GM21447 (cell line): ENCODE results near the gene OSBP2.
A peak's percentile ranks its signal among the peaks of the same experiment; 100 is the strongest.

Experiments
- ATAC-seq: cut with Tn5 transposase; IDR thresholded peaks from one replicate; pipeline ENCODE4 v1.9.1; 2021; ENCODE audit not compliant: unreplicated experiment

The OSBP2 gene, protein sequence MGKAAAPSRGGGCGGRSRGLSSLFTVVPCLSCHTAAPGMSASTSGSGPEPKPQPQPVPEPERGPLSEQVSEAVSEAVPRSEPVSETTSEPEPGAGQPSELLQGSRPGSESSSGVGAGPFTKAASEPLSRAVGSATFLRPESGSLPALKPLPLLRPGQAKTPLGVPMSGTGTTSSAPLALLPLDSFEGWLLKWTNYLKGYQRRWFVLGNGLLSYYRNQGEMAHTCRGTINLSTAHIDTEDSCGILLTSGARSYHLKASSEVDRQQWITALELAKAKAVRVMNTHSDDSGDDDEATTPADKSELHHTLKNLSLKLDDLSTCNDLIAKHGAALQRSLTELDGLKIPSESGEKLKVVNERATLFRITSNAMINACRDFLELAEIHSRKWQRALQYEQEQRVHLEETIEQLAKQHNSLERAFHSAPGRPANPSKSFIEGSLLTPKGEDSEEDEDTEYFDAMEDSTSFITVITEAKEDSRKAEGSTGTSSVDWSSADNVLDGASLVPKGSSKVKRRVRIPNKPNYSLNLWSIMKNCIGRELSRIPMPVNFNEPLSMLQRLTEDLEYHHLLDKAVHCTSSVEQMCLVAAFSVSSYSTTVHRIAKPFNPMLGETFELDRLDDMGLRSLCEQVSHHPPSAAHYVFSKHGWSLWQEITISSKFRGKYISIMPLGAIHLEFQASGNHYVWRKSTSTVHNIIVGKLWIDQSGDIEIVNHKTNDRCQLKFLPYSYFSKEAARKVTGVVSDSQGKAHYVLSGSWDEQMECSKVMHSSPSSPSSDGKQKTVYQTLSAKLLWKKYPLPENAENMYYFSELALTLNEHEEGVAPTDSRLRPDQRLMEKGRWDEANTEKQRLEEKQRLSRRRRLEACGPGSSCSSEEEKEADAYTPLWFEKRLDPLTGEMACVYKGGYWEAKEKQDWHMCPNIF

DNA sequence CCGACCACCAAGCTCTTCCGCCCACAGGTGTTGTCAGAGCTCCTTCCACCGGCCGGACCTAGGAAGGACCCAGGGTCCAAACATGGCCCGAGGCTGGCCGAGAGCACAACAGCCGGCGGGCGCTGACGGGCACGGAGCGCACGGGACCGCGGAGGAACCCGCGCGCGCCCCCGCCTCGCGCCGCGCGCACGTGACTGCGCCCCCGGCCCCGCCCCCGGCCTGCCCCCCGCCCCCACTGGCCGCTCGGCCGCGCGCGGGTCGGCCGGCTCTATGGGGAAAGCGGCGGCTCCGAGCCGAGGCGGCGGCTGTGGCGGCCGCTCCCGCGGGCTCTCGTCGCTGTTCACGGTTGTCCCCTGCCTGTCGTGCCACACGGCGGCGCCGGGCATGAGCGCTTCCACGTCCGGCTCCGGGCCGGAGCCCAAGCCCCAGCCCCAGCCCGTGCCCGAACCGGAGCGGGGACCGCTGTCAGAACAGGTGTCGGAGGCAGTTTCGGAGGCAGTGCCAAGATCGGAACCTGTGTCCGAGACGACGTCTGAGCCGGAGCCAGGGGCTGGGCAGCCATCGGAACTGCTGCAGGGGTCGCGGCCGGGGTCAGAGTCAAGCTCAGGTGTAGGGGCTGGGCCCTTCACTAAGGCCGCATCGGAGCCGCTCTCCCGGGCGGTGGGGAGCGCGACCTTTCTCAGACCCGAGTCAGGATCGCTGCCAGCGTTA lies at the start of gene OSBP2:
Gene OSBP2 (plus strand): TSS at position 235 of the 711 bp plus-strand sequence. CDS start 36 bp downstream, at position 271.
- no peak for ATAC-seq

DNA sequence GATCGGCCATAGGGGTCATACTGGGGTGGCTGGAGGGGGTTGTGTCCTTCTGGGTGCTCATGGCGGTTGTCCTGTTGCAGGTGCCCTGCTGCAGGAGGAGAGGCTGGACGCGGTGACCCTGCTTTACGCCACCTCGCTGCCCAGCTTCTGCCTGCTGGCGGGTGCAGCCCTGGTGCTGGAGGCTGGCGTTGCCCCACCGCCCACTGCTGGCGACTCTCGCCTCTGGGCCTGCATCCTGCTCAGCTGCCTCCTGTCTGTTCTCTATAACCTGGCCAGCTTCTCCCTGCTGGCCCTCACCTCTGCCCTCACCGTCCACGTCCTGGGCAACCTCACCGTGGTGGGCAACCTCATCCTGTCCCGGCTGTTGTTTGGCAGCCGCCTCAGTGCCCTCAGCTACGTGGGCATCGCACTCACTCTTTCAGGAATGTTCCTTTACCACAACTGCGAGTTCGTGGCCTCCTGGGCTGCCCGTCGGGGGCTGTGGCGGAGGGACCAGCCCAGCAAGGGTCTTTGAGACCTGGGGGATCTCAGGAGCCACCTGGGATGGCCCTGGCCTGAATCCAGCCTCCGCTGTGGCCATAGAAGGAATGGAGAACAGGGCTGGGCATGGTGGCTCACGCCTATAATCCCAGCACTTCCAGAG lies 48.0 kb upstream of the OSBP2 start:
- ATAC-seq = no peak

DNA sequence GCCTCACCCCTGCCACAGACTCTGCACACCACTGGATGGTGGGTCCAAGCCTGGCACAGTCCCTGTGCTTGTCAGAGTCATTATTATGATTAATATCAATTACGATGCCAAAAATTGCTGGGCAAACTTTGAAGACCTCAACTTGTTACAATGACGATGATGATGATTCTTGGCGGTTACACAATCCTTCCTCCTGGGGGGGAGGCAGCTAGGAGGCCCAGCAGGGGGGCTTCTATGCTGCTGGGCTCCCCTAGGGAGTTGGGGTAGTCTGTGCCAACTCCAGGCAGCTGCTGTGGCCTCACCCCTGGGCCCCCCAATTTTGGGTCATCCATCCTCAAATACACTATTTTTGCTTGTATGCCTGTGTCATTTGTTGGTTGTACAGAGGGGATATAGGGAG lies 47.1 kb upstream of the OSBP2 start:
- no peak for ATAC-seq

DNA sequence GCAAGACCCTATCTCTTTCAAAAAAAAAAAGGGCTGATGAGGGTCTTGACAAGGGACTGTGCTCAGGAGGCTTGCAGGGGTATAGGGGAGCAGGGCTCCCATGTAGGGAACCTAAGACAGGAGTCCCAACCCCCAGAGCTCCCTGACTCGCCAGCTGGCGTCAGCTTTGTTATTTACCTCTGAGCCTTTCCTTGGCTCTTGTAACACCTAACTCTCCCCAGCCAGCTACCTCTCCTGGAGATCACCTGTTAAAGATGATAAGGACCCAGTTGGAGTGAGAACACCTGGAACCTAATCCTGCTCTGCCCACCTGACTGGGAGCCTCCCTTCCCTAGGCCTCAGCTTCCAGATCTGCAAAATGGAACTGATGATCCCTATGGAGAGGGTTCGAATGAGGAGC lies 45.8 kb upstream of the OSBP2 start:
- ATAC-seq = no peak

DNA sequence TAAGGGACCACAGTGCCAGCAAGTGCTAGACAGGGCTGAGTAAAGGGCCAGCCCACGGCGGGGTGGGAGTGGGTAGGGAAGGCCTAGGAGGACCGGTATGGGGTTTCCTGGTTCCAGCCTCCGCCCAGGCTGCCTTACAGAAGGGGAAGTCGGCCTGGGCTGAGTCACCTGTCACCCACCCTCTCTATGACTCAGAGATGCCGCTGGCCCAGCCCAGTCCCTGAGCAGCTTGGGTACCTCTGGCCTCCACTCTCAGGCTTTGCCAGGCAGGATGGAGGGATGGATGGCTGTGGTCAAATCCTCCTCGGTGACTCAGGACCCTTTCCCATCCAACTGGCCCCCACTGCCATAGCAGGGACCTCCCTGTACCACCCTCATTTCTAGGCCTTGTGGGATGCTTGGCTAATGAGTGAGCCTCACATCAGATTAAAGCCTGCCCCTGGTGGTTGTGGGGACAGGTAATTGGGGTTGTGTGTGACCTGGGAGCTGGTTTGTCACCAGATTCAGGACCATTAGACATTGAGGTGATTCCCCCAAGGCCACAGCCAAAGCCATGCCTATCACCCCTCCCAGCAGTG lies 45.2 kb upstream of the OSBP2 start:
- no peak for ATAC-seq

DNA sequence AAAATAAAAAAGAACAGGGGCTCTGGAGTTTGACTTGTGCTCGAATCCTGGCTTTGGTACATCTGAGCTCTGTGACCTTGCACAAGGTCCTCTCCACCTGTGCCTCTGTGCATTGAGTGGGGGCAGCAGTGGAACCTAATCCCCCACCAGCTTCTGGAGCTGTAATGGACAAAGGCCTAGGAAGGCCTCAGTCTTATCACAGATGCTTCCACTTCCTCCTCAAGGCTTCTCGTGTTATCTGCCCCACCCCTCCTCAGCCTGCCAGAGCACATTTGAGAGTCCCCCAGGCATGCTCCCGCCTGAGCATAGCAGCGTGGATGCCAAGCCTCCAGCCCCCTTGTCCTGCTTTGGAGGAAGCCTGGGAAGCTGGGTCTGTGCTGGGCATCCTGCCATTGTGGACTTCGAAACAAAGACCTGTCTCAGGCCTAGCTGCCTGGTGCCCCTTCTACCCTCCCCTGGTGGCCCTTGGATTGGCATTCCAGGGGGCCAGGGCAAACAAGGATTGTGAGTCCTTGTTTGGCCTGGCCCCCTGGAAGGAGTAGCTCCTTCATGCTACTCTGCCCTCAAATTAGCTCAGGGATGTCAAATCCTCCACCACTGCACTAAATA lies 44.1 kb upstream of the OSBP2 start:
- no peak for ATAC-seq

DNA sequence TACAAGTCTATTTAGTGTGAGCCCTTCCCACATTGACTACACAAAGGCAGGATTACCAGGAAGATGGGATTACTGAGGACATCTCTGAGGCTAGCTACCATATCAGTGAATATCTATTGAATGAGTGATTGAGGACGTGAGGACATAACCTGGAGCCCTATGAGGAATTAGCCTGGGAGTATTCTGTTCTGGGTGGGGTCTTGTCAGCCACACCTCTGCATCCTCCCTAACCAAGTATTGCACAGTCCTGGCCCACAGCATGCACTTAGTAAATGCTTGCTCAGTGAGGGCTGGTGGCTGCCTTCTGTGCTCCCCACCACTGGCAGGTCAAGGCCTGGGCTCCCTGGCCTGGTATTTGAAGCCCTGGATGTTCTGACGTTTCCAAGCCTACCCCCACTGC lies 41.8 kb upstream of the OSBP2 start:
- no peak for ATAC-seq

DNA sequence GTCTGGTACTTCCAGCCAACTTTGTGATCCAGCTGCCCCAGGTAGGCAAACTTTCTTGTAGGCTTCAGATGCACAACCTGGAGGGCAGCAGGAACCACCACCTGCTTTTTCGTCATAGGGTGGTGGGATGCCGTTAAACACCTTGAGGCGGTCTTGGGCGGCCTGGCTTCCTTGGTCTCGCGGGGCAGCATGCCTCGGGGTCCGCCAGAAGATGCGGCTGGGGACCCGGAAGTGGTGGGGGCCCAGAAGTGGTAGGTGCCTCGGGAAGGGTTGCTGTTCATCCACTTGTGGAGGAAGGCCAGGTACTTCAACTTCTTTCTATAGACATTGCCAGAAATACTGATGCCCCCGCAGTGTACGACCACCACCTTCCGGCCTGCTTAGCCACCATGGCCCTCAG lies 40.3 kb upstream of the OSBP2 start:
- no peak for ATAC-seq

DNA sequence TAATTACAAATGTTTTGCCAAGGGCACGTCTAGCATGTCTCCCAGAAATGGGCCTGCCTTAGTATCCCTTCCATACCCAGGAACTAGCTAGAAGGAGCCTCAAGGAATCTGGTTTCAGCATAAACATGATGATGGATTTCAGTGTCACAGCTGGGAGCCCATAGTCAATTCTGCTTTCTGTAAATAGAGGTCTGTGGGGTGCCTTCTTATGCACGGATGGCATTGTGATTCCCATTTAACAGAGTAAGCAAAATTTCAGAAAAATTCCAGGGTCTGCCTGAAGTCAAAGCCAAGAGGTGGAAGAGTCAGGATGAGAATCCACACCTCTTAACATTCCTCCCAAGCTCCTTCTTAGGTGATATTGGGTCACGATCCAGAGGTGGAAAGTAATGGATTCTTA lies 39.1 kb upstream of the OSBP2 start:
- no peak for ATAC-seq

DNA sequence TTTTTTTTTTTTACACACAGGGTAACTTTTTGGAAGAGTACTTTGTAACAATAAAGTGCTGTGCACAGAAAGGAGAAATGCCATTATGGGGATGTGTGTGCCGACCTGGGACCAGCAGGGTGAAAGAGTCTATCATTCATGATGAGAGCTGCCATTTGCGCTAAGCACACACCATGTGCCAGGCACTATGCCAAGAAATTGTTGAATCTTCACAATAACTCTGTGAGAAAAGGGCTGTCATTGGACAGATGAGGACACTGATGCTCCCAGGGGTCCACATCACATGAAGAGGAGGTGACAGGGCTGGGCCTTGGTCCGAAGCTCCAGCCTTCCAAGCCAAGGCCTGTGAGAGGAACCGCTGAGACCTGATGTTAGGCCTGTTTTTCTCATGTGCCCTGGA lies 32.6 kb upstream of the OSBP2 start:
- no peak for ATAC-seq

DNA sequence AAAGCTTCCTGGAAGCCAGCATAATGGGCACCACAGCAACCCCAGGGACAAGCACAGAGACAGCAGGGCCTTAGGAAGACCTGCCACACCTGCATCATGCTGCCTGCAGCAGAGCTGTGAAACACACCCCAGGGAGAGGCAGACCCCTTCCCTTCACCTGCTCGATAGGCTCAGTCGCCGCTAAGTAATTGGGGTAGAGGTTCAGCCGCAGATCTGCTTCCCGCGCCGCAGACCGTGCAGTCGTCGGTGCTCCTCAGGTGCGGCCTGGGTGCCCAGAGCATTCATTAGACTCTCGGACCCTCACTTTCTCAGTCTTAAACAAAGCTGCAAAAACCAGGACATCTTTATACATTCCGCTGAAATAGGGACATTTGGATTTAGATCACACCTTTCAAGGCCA lies 29.9 kb upstream of the OSBP2 start:
- ATAC-seq = no peak

DNA sequence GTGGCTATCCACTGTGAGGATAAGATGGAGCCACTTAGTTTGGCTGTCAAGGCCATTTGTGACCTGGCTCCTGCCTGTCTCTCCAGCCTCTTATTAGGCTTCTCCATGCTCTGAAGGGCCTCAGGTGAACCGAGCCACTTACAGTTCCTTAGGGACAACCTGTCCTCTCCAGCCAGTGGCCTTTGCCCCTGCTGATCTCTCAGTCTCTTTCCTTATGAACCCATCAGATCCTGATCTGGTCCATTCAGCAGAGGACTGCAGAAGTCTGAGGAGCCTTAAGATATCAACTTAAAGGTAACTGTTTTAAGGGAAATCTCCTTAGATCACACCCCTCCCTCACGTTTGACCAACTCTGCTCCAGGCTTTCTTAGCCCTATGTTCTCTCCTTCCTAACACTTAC lies 29.4 kb upstream of the OSBP2 start:
- no peak for ATAC-seq

DNA sequence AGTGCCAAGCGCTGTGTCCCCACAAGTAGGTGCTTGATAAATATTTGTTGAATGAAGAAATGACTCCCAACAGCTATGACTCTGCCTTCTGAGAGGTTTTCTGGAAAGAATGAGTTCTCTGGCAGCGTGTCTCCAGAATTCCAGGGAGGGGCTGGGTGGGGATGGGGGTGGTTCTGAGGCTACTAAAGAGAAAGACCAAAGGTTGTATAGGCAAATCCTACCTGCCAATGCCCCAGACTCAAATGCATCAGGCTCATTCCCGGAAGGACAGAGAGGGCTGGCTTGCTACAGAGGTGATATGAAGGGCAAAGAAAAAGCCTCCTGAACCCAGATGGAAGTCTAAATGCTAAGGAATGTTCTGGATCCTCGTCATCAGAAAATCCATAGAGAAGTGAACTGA lies 28.9 kb upstream of the OSBP2 start:
- no peak for ATAC-seq

DNA sequence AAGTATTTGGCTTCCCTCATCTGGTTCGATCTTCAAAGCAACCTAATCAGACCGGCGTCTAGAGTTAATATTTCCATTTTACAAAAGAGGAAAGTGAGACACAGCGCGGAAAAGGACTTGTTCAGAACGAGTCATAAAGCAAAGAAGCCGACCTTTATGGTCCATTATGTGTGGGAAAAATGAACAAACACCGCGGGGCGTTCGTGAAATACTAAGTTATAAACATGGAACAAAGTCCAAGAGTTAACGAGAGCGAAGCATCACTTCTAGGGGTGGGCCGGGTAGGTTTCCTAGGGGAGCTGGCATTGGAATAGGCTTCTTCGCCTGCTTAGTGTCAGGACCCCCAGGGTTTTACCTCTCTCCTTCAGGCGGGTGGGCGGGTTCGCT lies 27.6 kb upstream of the OSBP2 start:
- peak; percentile 1 for ATAC-seq

DNA sequence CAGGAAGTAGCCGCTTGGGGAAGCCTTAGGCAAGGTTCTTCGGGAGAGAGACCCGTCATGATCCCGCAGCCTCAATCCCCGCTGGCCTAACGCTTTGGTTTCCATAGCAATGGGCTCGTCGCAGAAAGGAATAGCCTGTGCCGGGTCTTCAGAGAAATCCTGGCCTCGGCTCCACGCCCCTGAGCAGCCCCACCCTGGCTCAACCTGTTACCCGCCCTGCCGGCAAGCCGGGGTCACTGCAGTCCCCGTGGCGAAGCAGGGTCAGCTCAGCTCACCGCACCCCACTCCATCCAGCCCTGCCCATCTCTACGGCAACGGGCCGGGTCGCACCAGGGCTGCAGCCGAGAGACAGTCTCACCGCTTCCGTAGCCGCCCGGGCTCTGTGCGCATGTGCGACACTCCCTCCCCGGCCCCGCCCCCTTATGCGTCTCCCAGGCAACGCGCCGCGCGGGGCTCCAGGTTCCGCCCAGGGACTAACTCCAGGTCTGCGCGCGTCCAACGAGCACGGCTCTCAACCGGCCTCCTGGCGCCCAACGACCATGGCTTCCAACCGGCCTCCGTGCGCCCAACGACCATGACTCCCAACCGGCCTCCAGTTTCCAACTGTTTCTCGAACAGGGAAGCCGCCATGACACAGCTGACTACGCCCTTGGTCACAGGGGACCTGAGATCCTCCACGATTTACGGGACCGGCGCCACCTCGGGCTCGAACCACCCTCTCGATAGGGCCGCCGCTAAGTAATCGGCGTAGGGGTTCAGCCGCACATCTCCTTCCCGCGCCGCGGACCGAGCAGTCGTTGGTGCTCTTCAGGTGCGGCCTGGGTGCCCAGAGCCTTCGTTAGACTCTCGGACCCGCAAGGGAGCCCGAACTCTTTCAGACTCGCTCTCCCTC lies 26.9 kb upstream of the OSBP2 start, which contains the start of gene DUSP18:
Gene DUSP18 (minus strand): TSS at position 382 of the 892 bp plus-strand sequence. CDS start 3,872 bp downstream, outside the sequence.
- peak; percentile 86 for ATAC-seq

DNA sequence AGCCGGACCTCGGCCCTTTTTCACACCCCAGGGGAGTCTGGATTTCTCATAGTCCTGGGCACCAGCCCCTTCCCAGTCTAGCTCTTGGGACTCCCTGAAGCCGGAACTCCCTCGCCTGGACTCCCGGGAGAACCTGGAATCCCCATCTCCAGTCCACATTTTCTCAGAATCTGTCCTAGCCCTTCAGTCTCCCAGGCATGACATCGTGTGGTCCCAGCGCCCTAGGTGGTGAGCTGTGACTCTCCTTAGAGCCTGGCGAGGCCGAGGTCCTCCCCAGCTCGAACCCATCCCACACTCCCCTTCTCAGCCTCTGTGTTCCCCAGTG lies 26.3 kb upstream of the OSBP2 start:
- no peak for ATAC-seq

DNA sequence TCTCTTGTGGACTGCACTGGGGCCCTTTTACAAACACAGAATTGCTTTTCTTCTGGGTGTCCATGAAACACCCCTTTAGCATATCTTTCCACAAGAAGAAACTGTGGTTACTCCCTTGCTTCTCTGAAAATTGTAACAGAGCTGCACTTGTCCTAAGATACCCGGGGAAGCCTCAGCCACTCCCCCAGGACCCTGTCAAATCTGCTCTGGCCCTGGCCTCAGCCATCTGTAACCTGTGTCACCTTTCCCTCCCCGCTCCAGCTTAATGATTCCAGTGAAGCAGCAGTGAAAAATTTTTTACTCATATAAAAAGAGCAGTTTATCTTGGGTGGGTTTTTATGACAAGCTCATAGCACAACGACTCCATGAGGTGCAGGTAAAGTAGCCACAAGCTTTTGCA lies 23.6 kb upstream of the OSBP2 start:
- no peak for ATAC-seq

DNA sequence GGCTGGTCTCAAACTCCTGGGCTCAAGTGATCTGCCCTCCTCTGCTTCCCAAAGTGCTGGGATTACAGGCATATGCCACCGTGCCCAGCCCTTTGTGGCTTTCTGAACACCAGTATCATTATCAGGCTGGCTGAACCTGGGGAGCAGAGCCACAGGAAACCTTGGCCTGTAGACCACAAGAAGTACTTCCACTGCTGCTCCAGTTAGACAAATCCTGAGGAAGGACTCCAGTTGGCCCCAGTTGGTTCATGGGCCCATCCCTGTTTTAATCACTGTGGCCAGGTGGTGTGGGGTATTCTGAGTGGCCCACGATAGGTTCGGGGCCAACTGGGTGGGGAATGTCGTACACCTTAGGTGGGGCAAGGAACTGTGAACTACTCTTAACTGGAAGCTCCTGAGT lies 21.5 kb upstream of the OSBP2 start:
- no peak for ATAC-seq

DNA sequence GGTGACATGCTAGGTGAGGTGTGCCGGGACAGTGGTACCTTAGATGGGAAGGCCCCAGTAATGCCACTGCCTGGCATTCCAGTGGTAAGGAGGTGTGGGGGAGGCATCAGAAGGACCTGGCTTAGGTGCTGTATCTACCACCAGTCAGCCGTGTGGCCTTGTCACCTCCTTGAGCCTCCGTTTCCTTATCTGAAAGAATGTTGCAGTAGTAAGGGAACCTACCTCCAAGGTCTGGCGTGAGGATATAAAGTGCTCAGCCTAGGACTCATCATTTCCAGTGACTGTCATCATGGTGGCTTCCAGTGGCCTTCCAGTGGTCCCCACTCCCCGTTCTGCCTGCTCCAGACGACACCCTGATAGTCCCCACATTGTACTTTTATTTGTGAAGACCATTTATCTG lies 20.2 kb upstream of the OSBP2 start:
- no peak for ATAC-seq
